WTC11 (cell line): ENCODE results near the gene PPP3R1.

ENCODE experiments used
- ATF6 ChIP-seq: sonication (generic); formaldehyde crosslinking; IDR thresholded peaks from 2 replicates; pipeline ENCODE4 v1.8.1; 2023; ENCODE audit warnings: mild to moderate bottlenecking, missing genetic modification reagents
- CREM ChIP-seq: sonication (generic); formaldehyde crosslinking; IDR thresholded peaks from 2 replicates; pipeline ENCODE4 v1.8.1; 2022; ENCODE audit warnings: mild to moderate bottlenecking, missing genetic modification reagents, moderate library complexity
- CTCF ChIP-seq: fragments of 200-600 bp; IDR thresholded peaks from 2 replicates; pipeline ENCODE4 v1.8.0; 2022; ENCODE audit warnings: antibody characterized with exemption
- FOXP4 ChIP-seq: sonication (generic); formaldehyde crosslinking; IDR thresholded peaks from 2 replicates; pipeline ENCODE4 v1.8.0; 2022; ENCODE audit warnings: mild to moderate bottlenecking, missing genetic modification reagents
- IRF2 ChIP-seq: sonication (generic); formaldehyde crosslinking; IDR thresholded peaks from 2 replicates; pipeline ENCODE4 v1.8.0; 2022; ENCODE audit warnings: low read depth, missing genetic modification reagents, borderline replicate concordance
- MAX ChIP-seq: sonication (generic); formaldehyde crosslinking; IDR thresholded peaks from 2 replicates; pipeline ENCODE4 v1.8.0; 2022; ENCODE audit warnings: mild to moderate bottlenecking, missing genetic modification reagents
- MYBL2 ChIP-seq: sonication (generic); formaldehyde crosslinking; IDR thresholded peaks from 2 replicates; pipeline ENCODE4 v1.8.1; 2023; ENCODE audit warnings: mild to moderate bottlenecking, moderate library complexity, missing genetic modification reagents
- NFYB ChIP-seq: sonication (generic); formaldehyde crosslinking; conservative IDR thresholded peaks from 2 replicates; pipeline ENCODE4 v1.8.0; 2022; ENCODE audit warnings: low read depth, missing genetic modification reagents
- ZNF263 ChIP-seq: sonication (generic); formaldehyde crosslinking; IDR thresholded peaks from 2 replicates; pipeline ENCODE4 v1.8.1; 2022; ENCODE audit warnings: low read depth, mild to moderate bottlenecking, moderate library complexity, missing genetic modification reagents
- ZNF512 ChIP-seq: sonication (generic); formaldehyde crosslinking; IDR thresholded peaks from 2 replicates; pipeline ENCODE4 v1.8.1; 2022; ENCODE audit warnings: missing genetic modification reagents, borderline replicate concordance
- TF ChIP-seq, protein P1 (sequence below): sonication (generic); formaldehyde crosslinking; conservative IDR thresholded peaks from 2 replicates; pipeline ENCODE4 v1.8.1; 2022; ENCODE audit warnings: mild to moderate bottlenecking, missing genetic modification reagents

GRCh38 chr2:68226794-68227193 lies 25.5 kb downstream of the PPP3R1 start:
- TF ChIP-seq IRF2 (CRISPR knock-in tag): no peak
- TF ChIP-seq ZNF263 (CRISPR knock-in tag): no peak
- TF ChIP-seq ATF6 (CRISPR knock-in tag): no peak
- no peak for TF ChIP-seq CREM (CRISPR knock-in tag)
- no peak for TF ChIP-seq FOXP4 (CRISPR knock-in tag)
- TF ChIP-seq, protein P1, sequence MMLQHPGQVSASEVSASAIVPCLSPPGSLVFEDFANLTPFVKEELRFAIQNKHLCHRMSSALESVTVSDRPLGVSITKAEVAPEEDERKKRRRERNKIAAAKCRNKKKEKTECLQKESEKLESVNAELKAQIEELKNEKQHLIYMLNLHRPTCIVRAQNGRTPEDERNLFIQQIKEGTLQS: no peak
- TF ChIP-seq CTCF: no peak
- TF ChIP-seq NFYB (CRISPR knock-in tag): no peak
- no peak for TF ChIP-seq MAX (CRISPR knock-in tag)
- TF ChIP-seq MYBL2 (CRISPR knock-in tag): no peak
- TF ChIP-seq ZNF512: no peak
